Activated naive CD8-positive, alpha-beta T cell treated with anti-CD3 and anti-CD28 coated beads, Interleukin-2, amount 50 U/mL, for 16 hours (primary cell): ENCODE data around the gene SAMD9.
"Not testable (repeated sequence)": the region's sequence is repeated elsewhere in the genome, so short reads cannot be mapped to it uniquely, and the experiment has no call there.

Source experiments
- DNase-seq: peaks from one replicate; pipeline ENCODE4 v3.0.0-alpha.2; 2020; ENCODE audit warnings: low read depth, low spot score

SAMD9 gene

DNA sequence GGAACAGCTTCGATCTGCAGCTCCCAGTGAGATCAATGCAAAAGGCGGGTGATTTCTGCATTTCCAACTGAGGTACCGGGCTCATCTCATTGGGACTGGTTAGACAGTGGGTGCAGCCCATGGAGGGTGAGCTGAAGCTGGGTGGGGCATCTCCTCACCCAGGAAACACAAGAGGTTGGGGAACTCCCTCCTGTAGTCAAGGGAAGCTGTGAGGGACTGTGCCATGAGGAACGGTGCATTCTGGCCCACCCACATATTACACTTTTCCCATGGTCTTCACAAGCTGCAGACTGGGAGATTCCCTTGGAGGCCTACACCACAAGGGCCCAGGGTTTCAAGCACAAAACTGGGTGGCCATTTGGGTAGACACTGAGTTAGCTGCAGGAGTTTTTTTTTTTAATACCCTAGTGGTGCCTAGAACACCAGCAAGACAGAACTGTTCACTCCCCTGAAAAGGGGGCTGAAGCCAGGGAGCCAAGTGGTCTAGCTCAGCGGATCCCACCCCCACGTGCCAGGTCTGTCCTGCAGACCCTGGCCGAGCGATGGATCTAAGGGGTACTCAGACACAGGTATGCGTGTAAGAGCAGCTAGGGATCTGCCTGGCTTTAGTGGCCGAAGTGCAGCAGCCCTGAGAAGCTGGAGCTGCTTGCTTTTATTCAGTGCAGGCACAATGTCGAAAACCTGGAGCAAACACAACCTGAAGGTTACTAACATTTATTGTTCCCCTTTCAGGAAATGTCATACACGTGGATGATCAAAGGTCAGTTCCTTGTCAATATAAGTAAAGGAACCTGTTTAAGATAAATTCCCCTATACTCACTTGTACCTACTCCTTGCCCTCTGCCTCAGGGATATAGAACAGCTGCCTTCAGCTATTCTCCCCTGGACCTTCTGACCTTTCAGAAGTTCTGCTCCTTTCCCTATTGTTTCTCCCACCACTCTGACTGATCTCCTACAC, 3.1 kb upstream of the SAMD9 start:
- DNase-seq: no peak

GRCh38 chr7:93119191-93119905, 1.6 kb upstream of the SAMD9 start:
- no peak for DNase-seq

DNA sequence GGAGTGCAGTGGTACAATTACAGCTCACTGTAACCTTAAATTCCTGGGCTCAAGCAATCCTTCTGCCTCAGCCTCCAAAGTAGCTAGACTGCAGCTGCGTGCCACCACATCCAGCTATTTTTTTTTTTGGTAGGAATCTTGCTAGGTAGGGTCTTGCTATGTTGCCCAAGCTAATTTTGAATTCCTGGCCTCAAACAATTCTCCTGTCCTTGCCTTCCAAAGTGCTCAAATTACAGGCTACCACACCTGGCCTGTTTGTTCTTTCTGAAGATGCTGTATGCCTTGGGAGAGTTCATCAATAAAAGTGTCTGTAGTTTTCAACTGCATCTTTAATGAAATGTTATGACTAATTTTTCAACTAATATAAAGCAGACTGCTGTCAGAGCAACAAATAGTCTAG, 452 bp downstream of the SAMD9 start:
- no peak for DNase-seq

- no peak for DNase-seq
Observed at GRCh38 chr7:93115796-93116195, 2.0 kb downstream of the SAMD9 start.

GRCh38 chr7:93108003-93108402, 9.8 kb downstream of the SAMD9 start:
- no peak for DNase-seq

- no peak for DNase-seq
Observed at GRCh38 chr7:93097388-93097787, 20.4 kb downstream of the SAMD9 start.

DNA sequence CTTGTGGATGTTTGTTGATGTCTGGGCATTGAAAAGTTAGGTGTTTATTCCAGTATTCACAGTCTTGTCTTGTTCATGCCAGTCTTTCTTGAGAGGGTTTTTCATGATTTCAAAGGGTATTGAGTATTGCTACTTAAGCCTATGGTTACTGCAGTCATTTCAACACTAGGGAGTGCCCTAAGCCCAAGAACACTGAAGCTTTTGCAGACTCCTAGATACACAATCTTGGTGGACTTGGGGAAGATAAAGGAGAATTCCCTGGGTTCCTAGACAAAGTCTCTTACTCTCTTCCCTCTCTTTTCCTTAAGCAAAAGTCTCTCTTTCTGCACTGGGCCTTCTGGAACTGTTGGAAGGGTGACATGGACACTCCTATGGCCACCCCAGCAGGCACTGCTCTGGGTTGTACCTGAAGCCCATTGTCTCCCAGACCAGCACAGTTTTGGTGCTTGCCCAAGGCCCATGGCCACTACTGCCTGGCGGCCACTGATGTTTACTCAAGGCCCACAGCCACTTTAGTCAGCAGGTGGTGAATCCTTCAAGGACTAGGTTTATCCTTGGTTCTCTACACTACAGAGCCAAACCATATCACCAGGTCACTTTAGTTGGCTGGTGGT, 24.9 kb downstream of the SAMD9 start:
- no peak for DNase-seq

- DNase-seq: not testable (repeated sequence)
Observed at GRCh38 chr7:93073357-93073756, 44.4 kb downstream of the SAMD9 start.

- DNase-seq: no peak
Observed at GRCh38 chr7:93062599-93062998, 55.2 kb downstream of the SAMD9 start.

DNA sequence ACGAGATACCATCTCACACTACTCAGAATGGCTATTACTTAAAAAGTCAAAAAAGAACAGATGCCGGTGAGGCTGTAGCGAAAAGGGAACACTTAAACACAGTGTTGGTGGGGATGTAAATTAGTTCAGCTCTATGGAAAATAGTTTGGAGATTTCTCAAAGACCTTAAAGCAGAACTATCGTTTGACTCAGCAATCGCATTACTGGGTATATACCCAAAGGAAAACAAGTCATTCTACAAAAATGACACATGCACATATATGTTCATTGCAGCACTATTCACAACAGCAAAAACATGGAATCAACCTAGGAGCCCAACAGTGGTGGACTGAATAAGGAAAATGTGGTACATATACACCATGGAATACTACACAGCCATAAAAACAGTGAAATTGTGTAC, 56.9 kb downstream of the SAMD9 start:
- no peak for DNase-seq

DNA sequence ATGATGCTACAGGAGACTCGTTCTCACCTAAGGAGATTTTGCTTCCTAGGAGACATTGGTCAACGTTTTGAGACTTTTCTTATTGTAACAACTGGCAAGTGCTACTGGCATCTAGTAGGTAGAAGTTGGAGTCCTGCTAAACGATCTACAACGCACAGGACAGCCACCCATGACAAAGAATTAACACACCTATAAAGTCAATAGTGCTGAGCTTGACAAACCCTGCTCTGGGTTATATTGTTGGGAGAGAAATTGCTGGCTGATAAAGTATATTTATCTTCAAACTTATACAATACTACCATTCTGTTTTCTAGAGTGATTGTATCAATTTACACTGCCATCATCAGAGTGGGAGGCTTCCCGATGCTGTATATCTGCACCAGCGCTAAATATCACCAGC, 57.8 kb downstream of the SAMD9 start:
- DNase-seq: no peak

DNA sequence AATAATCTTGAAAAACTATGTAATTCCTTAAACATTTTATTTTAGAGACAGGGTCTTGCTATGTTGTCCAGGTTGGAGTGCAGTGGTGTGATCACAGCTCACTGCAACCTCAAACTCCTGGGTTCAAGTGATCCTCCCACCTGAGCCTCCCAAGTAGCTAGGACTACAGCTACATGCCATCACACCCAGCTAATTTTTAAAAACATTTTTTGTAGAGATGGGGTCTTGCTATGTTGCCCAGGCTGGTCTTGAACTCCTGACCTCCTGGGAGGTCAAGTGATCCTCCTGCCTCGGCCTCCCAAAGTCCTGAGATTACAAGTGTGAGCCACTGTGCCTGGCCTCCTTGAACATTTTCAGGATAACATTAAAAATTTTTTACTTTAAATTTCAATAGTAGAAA, 61.2 kb downstream of the SAMD9 start:
- DNase-seq: not testable (repeated sequence)

DNA sequence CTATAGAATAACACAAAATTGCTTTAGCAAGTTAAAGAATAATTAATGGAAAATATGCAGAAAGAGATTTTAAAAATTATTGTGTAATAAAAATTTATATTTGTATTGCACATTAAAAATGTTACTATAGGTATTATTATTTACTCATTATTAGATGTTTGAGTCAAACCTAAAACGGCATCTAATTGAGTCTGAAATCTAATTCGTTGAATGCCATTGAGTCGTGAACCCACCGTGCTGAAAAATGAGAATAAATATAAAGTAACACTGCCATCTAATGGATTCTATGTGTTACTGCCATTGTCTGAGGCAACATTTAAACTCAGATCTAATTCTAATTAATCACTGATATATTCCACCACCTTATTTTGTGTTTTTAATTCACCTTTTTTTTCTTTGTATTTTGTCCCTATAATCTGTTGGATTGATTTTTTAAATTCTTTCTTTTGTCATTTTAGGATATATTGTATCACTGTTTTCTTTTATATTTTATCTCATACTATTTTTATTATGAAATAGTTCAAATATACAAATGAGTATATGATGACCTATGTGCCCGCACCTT, 62.2 kb downstream of the SAMD9 start:
- no peak for DNase-seq

- no peak for DNase-seq
Observed at GRCh38 chr7:93054975-93055374, 62.8 kb downstream of the SAMD9 start.

GRCh38 chr7:93053949-93054943, 63.5 kb downstream of the SAMD9 start:
- no peak for DNase-seq

DNA sequence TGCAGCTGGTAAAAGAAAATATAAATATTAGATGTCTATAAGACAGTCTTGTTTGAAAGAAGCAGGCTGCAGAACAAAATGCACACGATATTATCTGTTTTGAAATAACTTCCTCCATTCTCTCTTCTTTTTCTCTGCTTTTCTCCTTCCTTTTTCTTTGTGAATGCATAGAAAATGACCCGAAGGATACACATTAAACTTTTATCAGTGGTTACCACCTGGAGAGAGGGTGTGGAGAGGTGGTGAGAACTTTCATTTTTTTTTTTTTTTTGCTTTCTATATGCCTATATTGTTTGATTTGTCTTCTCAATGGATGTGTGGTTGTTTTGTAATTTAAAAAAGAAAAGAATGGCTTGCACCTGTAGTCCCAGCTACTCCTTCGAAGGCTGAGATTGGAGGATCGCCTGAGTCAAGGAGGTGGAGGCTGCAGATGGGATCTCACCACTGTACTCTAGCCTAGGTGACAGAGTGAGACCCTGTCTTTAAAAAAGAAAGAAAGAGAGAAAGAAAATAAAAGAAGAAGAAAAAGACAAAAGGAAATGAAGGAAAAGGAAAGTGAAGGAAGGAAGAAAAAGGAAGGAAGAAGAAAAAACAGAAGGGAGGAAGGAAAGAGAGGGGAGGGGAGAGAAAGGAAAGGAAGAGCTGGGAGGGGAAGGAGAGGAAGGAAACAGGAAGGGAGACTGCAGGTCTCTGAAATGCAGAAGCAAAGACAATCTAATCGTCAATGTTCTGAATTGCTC, 64.4 kb downstream of the SAMD9 start:
- no peak for DNase-seq

GRCh38 chr7:93051660-93052059, 66.1 kb downstream of the SAMD9 start:
- DNase-seq: no peak
